ENCODE results near the gene PPP1R12B.
"Not testable (repeated sequence)": the region's sequence is repeated elsewhere in the genome, so short reads cannot be mapped to it uniquely, and the experiment has no call there.

PPP1R12B gene

GRCh38 chr1:202439308-202439707, 90.8 kb downstream of the PPP1R12B start:
- no peak for DNase-seq (ENCODE audit: low spot score)

- DNase-seq (ENCODE audit: low spot score): not testable (repeated sequence)
Measured at GRCh38 chr1:202448140-202448539, 99.6 kb downstream of the PPP1R12B start.

GRCh38 chr1:202451641-202452040, 103.1 kb downstream of the PPP1R12B start:
- not testable (repeated sequence) for DNase-seq (ENCODE audit: low spot score)

- no peak for DNase-seq (ENCODE audit: low spot score)
Measured at GRCh38 chr1:202452508-202452907, 104.0 kb downstream of the PPP1R12B start.

- not testable (repeated sequence) for DNase-seq (ENCODE audit: low spot score)
Measured at GRCh38 chr1:202456372-202457169, 108.1 kb downstream of the PPP1R12B start.

- DNase-seq (ENCODE audit: low spot score): not testable (repeated sequence)
Measured at GRCh38 chr1:202458651-202459050, 110.2 kb downstream of the PPP1R12B start.

- DNase-seq (ENCODE audit: low spot score): not testable (repeated sequence)
Measured at GRCh38 chr1:202459470-202460142, 111.1 kb downstream of the PPP1R12B start.

GRCh38 chr1:202460143-202460495, 111.6 kb downstream of the PPP1R12B start:
- DNase-seq (ENCODE audit: low spot score): peak; percentile 10

GRCh38 chr1:202462342-202463076, 114.0 kb downstream of the PPP1R12B start:
- DNase-seq (ENCODE audit: low spot score): no peak

- DNase-seq (ENCODE audit: low spot score): peak; percentile 35
Measured at GRCh38 chr1:202464153-202464742, 115.7 kb downstream of the PPP1R12B start.

GRCh38 chr1:202465644-202466270, 117.3 kb downstream of the PPP1R12B start:
- peak; percentile 68 for DNase-seq (ENCODE audit: low spot score)

GRCh38 chr1:202466339-202466738, 117.8 kb downstream of the PPP1R12B start:
- peak; percentile 43 for DNase-seq (ENCODE audit: low spot score)

- not testable (repeated sequence) for DNase-seq (ENCODE audit: low spot score)
Measured at GRCh38 chr1:202467381-202467780, 118.9 kb downstream of the PPP1R12B start.

GRCh38 chr1:202468695-202469094, 120.2 kb downstream of the PPP1R12B start:
- peak; percentile 81 for DNase-seq (ENCODE audit: low spot score)

GRCh38 chr1:202469123-202469522, 120.6 kb downstream of the PPP1R12B start:
- DNase-seq (ENCODE audit: low spot score): not testable (repeated sequence)

- DNase-seq (ENCODE audit: low spot score): no peak
Measured at GRCh38 chr1:202471246-202471645, 122.7 kb downstream of the PPP1R12B start.

GRCh38 chr1:202472347-202473124, 124.0 kb downstream of the PPP1R12B start:
- DNase-seq (ENCODE audit: low spot score): not testable (repeated sequence)

- DNase-seq (ENCODE audit: low spot score): not testable (repeated sequence)
Measured at GRCh38 chr1:202473266-202474045, 125.0 kb downstream of the PPP1R12B start.

- DNase-seq (ENCODE audit: low spot score): not testable (repeated sequence)
Measured at GRCh38 chr1:202479661-202480060, 131.2 kb downstream of the PPP1R12B start.

GRCh38 chr1:202480640-202481039, 132.1 kb downstream of the PPP1R12B start:
- DNase-seq (ENCODE audit: low spot score): not testable (repeated sequence)
